Fibroblast of skin of scalp (primary cell): Measurements from ENCODE around the gene COX7A2L. TPM values are rescaled to one million over a fixed set of nuclear protein-coding genes. Genes with fewer than 3 reads are reported as not detected.
"Not testable (repeated sequence)": the region's sequence is repeated elsewhere in the genome, so short reads cannot be mapped to it uniquely, and the experiment has no call there.

Experiments used
- DNase-seq: peaks from one replicate; pipeline ENCODE4 v3.0.0-alpha.2; 2013
- polyA plus RNA-seq, 2 experiments: library from polyadenylated mRNA; unstranded; fragments of 120-200 nt; gene quantifications; one replicate each; pipeline ENCODE4 v1.2.1, GENCODE V29; 2013; ENCODE audit not compliant: insufficient read length in 2 of 2

The COX7A2L gene
- polyA plus RNA-seq (2013, experiment 1 of 2; ENCODE audit: insufficient read length): 165 TPM
- polyA plus RNA-seq (2013, experiment 2 of 2; ENCODE audit: insufficient read length): 161 TPM

- peak; percentile 98 for DNase-seq
Observed at GRCh38 chr2:42360890-42361727, at the start of gene COX7A2L. COX7A2L (minus strand) TSS chr2:42361217; CDS start chr2:42361161, 56 bp downstream.

- no peak for DNase-seq
Observed at GRCh38 chr2:42408009-42408408, 47.0 kb upstream of the COX7A2L start.

- DNase-seq: no peak
Observed at GRCh38 chr2:42407476-42407875, 46.5 kb upstream of the COX7A2L start.

GRCh38 chr2:42404676-42405075, 43.7 kb upstream of the COX7A2L start:
- no peak for DNase-seq

GRCh38 chr2:42401773-42402172, 40.8 kb upstream of the COX7A2L start:
- no peak for DNase-seq

GRCh38 chr2:42398052-42398451, 37.0 kb upstream of the COX7A2L start:
- not testable (repeated sequence) for DNase-seq

- not testable (repeated sequence) for DNase-seq
Observed at GRCh38 chr2:42393320-42393719, 32.3 kb upstream of the COX7A2L start.

- no peak for DNase-seq
Observed at GRCh38 chr2:42392191-42392590, 31.2 kb upstream of the COX7A2L start.

- no peak for DNase-seq
Observed at GRCh38 chr2:42390401-42390969, 29.5 kb upstream of the COX7A2L start.

- no peak for DNase-seq
Observed at GRCh38 chr2:42386682-42387081, 25.7 kb upstream of the COX7A2L start.

- DNase-seq: no peak
Observed at GRCh38 chr2:42385225-42385624, 24.2 kb upstream of the COX7A2L start.

GRCh38 chr2:42383855-42384530, 23.0 kb upstream of the COX7A2L start:
- no peak for DNase-seq

- no peak for DNase-seq
Observed at GRCh38 chr2:42382144-42382543, 21.1 kb upstream of the COX7A2L start.

GRCh38 chr2:42380026-42380425, 19.0 kb upstream of the COX7A2L start:
- not testable (repeated sequence) for DNase-seq

GRCh38 chr2:42378415-42378814, 17.4 kb upstream of the COX7A2L start:
- DNase-seq: no peak

- DNase-seq: no peak
Observed at GRCh38 chr2:42376758-42377157, 15.7 kb upstream of the COX7A2L start.

GRCh38 chr2:42372474-42373200, 11.6 kb upstream of the COX7A2L start:
- DNase-seq: no peak

GRCh38 chr2:42371611-42372473, 10.8 kb upstream of the COX7A2L start:
- DNase-seq: peak; percentile 26

GRCh38 chr2:42369532-42370229, 8.7 kb upstream of the COX7A2L start:
- no peak for DNase-seq

GRCh38 chr2:42368817-42369531, 8.0 kb upstream of the COX7A2L start:
- DNase-seq: no peak
